Effector memory CD4-positive, alpha-beta T cell (primary cell): ENCODE data around the gene ZBTB25.
A peak's percentile ranks its signal among the peaks of the same experiment; 100 is the strongest.

Experiments
- DNase-seq, 3 donors: peaks; one replicate each; pipeline ENCODE4 v3.0.0-alpha.2; 2020
- H3K27ac ChIP-seq: 2 replicates; pipeline ENCODE4 v1.7.0; 2013; ENCODE audit warnings: mild to moderate bottlenecking, low read length, moderate library complexity; ENCODE audit not compliant: insufficient read depth, poor library complexity, severe bottlenecking
- H3K27me3 ChIP-seq: replicated peaks from 2 replicates; pipeline ENCODE4 v1.7.0; 2013; ENCODE audit warnings: mild to moderate bottlenecking, low read length; ENCODE audit not compliant: insufficient read depth, control insufficient read depth, poor library complexity, severe bottlenecking
- H3K36me3 ChIP-seq: 2 replicates; pipeline ENCODE4 v1.7.0; 2013; ENCODE audit warnings: mild to moderate bottlenecking, low read length, moderate library complexity; ENCODE audit not compliant: control insufficient read depth, insufficient read depth
- H3K4me1 ChIP-seq: 2 replicates; pipeline ENCODE4 v1.7.0; 2013; ENCODE audit warnings: low read length, mild to moderate bottlenecking; ENCODE audit not compliant: control insufficient read depth, insufficient read depth, poor library complexity, severe bottlenecking
- H3K4me3 ChIP-seq: 2 replicates; pipeline ENCODE4 v1.7.0; 2013; ENCODE audit warnings: low read length, low read depth, mild to moderate bottlenecking; ENCODE audit not compliant: insufficient read depth, poor library complexity, severe bottlenecking
- H3K9me3 ChIP-seq: 2 replicates; pipeline ENCODE4 v1.7.0; 2013; ENCODE audit warnings: mild to moderate bottlenecking, low read length, moderate library complexity; ENCODE audit not compliant: control insufficient read depth

Gene ZBTB25

DNA sequence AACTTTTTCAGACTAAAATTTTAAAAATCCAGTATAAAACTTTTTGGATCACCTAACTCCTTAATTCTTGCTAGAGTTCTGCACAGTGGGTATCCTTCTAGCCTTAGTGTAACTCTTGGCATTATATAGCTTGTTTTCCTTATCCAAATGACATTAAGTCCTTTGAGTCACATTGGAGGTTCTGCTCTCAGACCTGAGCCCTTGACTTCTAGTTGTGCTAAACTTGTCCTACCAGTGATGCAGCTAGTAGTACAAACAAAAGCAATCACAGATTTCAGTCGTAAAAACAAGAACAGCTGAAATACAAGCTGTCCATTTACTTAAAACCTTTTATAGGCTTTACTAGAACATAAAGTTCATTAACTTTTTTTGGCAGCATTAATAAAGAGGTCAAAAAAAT lies 11.4 kb upstream of the ZBTB25 start:
- Histone ChIP-seq H3K4me3 (no peak overlapping the region), H3K27me3 (no peaks in the 10 kb centered on the region), H3K4me1 (peaks cover 23% of the 10 kb centered on the region), H3K36me3 (peaks cover 4% of the 10 kb centered on the region), H3K27ac (no peak overlapping the region), H3K9me3 (no peaks in the 10 kb centered on the region)
- no peak for DNase-seq

GRCh38 chr14:64513271-64513670 lies 9.6 kb upstream of the ZBTB25 start:
- Histone ChIP-seq H3K4me1 (peaks cover 32% of the 10 kb centered on the region), H3K4me3 (no peak overlapping the region)
- DNase-seq, result no peak

DNA sequence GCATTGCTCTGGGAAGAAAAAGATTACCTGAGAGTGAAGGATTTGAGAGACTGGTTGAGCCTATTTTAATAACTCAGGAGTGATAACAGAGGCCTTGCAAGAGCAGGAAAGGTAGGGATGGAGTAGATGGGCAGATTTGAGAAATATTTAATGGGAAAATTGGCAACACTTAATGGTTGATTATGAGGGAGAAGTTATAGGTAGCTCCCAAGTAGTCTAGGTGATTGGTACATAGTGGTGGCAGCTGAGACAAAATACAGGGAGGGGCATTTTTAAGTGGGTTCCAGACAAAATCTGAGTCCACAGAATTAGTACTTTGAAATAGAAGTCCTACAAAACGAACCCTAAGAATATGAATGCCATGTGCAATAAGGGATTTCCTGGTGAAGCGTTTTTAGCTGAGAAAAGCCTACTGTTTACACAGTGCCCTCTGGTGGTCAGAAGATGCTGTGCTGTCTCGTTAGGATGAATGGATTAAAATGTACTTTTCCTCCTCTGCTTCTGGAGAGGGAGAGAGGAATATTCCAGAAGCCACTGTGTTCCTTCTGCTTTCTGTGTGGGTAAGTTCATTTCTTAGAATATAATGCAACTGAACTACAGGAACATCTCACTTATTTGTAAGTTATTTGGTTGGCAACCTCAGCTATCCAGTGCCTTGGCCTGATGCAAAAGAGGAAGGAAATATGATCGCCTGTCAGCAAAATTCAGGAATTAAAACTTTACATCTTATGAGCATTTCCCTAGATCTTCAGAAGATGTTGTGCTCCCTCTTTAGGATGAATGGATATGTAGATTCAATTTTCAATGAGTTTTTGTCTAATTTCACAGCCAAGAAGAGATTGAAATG lies 7.4 kb upstream of the ZBTB25 start:
- DNase-seq, result peak in 2 of 3 donors; percentile 26 to 63
- Histone ChIP-seq H3K36me3 (peaks cover 4% of the 10 kb centered on the region), H3K27me3 (no peaks in the 10 kb centered on the region), H3K4me3 (no peak overlapping the region), H3K27ac (peak overlapping the region; percentile 36), H3K4me1 (peaks cover 46% of the 10 kb centered on the region), H3K9me3 (no peaks in the 10 kb centered on the region)

More at GRCh38 chr14:64513271-64513670, 9.6 kb upstream of the ZBTB25 start:
- Histone ChIP-seq H3K27ac (no peak overlapping the region), H3K9me3 (no peaks in the 10 kb centered on the region), H3K36me3 (peaks cover 4% of the 10 kb centered on the region), H3K27me3 (no peaks in the 10 kb centered on the region)

DNA sequence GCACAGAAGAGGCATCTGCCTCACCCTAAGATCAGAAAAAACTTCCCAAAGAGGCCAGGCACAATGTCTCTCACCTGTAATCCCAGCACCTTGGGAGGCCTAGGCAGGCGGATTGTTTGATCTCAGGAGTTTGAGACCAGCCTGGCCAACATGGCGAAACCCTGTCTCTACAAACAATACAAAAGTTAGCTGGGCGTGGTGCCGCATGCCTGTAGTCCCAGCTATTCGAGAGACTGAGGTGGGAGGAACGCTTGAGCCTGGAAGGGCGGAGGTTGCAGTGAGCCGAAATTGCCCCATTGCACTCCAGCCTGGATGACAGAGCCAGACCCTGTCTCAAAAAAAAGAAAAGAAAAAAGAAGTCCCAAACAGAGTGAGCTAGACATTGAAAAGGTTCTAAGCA lies 5.4 kb upstream of the ZBTB25 start:
- Histone ChIP-seq H3K27me3 (no peaks in the 10 kb centered on the region), H3K9me3 (no peaks in the 10 kb centered on the region), H3K27ac (no peak overlapping the region), H3K4me3 (no peak overlapping the region), H3K36me3 (peaks cover 4% of the 10 kb centered on the region), H3K4me1 (peaks cover 50% of the 10 kb centered on the region)
- no peak for DNase-seq

GRCh38 chr14:64508215-64508776 lies 4.7 kb upstream of the ZBTB25 start:
- Histone ChIP-seq H3K27me3 (no peaks in the 10 kb centered on the region), H3K4me3 (no peak overlapping the region), H3K27ac (peak overlapping the region; percentile 17), H3K36me3 (peaks cover 4% of the 10 kb centered on the region), H3K4me1 (peaks cover 51% of the 10 kb centered on the region), H3K9me3 (no peaks in the 10 kb centered on the region)
- DNase-seq, result no peak

GRCh38 chr14:64507376-64508156 lies 3.9 kb upstream of the ZBTB25 start:
- Histone ChIP-seq H3K36me3 (peaks cover 4% of the 10 kb centered on the region), H3K27me3 (no peaks in the 10 kb centered on the region), H3K4me3 (peak overlapping the region; percentile 69), H3K9me3 (no peaks in the 10 kb centered on the region), H3K27ac (peak overlapping the region; percentile 45), H3K4me1 (peaks cover 45% of the 10 kb centered on the region)
- DNase-seq, result peak in 1 of 3 donors; percentile 8

- Histone ChIP-seq H3K36me3 (no peaks in the 10 kb centered on the region), H3K9me3 (no peaks in the 10 kb centered on the region), H3K4me3 (peak overlapping the region; percentile 69), H3K27me3 (no peaks in the 10 kb centered on the region), H3K4me1 (peaks cover 48% of the 10 kb centered on the region), H3K27ac (peak overlapping the region; percentile 100)
- no peak for DNase-seq
Measured at GRCh38 chr14:64506721-64507120, 3.1 kb upstream of the ZBTB25 start.

- peak; percentile 71 to 79 (median 74) for DNase-seq
- Histone ChIP-seq H3K27ac (peak overlapping the region; percentile 100), H3K4me1 (peaks cover 42% of the 10 kb centered on the region), H3K4me3 (peak overlapping the region; percentile 69), H3K36me3 (no peaks in the 10 kb centered on the region), H3K27me3 (no peaks in the 10 kb centered on the region), H3K9me3 (no peaks in the 10 kb centered on the region)
Measured at GRCh38 chr14:64504897-64505794, 1.5 kb upstream of the ZBTB25 start.

DNA sequence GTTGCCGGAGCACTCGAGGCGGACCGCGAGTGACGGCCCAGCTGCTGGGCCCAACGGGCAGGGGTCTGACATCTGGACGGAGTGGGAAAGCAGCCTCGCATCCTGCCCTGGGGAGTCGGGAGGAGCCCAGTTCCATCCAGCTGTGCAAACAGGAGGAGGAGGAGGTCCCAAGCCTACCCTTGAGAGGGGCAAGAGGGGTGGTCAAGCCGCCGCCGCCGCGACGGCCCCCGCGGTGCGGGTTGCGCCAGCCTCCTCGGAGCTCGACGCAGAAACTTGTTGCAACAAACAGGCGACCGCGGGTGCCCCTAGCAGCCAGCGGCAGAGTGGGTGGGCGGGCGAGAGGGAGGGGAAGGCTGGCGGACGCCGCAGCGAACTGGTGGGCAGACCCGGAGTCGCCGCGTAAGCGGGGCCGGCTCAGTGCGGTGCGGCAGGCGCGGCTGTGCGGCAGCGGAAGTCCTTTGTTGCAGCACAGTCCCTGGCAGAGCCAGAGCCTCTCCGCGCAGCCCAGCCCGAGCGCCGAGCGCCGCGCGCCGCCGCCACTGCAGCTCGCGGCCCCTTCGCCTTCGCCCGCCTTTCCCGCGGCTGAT lies 765 bp upstream of the ZBTB25 start, which contains the start of gene ZBTB1:
Gene ZBTB1 (plus strand): TSS at position 461 of the 587 bp plus-strand sequence. CDS start 16,735 bp downstream, outside the sequence.
- Histone ChIP-seq H3K36me3 (no peaks in the 10 kb centered on the region), H3K4me3 (peak within 1 kb of the TSS; percentile 79), H3K4me1 (peaks cover 47% of the 10 kb centered on the region), H3K27me3 (no peaks in the 10 kb centered on the region), H3K27ac (peak within 1 kb of the TSS; percentile 100), H3K9me3 (no peaks in the 10 kb centered on the region)
- peak; percentile 76 to 82 (median 77) for DNase-seq
